Uterus (tissue), 4 donors: ENCODE results near the gene LPCAT1. TPM values are rescaled to one million over a fixed set of nuclear protein-coding genes. Genes with fewer than 3 reads are reported as not detected.
A peak's percentile ranks its signal among the peaks of the same experiment; 100 is the strongest.

Source experiments
- DNase-seq, 2 donors: peaks; one replicate each; pipeline ENCODE4 v3.0.0-alpha.2; 2019 to 2020
- H3K27ac ChIP-seq, 2 donors: fragments of 200-600 bp; sonication (generic); 1 replicate in 1 of 2; 2 replicates in 1 of 2; pipeline ENCODE4 v1.5.1; 2016 to 2018
- H3K27me3 ChIP-seq, 2 donors: fragments of 200-600 bp; sonication (generic); one replicate each; pipeline ENCODE4 v1.5.1; 2018 to 2019; ENCODE audit warnings: control low read depth in 1 of 2
- H3K36me3 ChIP-seq, 2 donors: fragments of 200-600 bp; sonication (generic); one replicate each; pipeline ENCODE4 v1.5.1; 2019; ENCODE audit warnings: control low read depth in 1 of 2
- H3K4me1 ChIP-seq, 2 donors: fragments of 200-600 bp; sonication (generic); one replicate each; pipeline ENCODE4 v1.5.1; 2018 to 2019; ENCODE audit warnings: control low read depth in 1 of 2
- H3K4me3 ChIP-seq, 2 donors: fragments of 200-600 bp; sonication (generic); 1 replicate in 1 of 2; 2 replicates in 1 of 2; pipeline ENCODE4 v1.5.1; 2018 to 2019; ENCODE audit warnings: mild to moderate bottlenecking in 1 of 2
- H3K9me3 ChIP-seq, 2 donors: fragments of 200-600 bp; sonication (generic); one replicate each; pipeline ENCODE4 v1.5.1; 2019; ENCODE audit warnings: control low read depth in 1 of 2
- POLR2A ChIP-seq, 2 donors: fragments of 450-650 bp; IDR thresholded peaks; one replicate each; pipeline ENCODE4 v1.6.1; 2016; ENCODE audit warnings: antibody characterized with exemption in 2 of 2, mild to moderate bottlenecking in 1 of 2, moderate library complexity in 1 of 2
- intact Hi-C: fragments of 100-400 bp; cut with DNase I; formaldehyde crosslinking; loops from one replicate; pipeline ENCODE4 v1.15.1; 2023; ENCODE audit warnings: low total_unique reads
- total RNA-seq, 4 donors: library from RNA; depleted of rRNA in 3 of 4; stranded (reverse); fragments of >200 nt in 3 of 4; gene quantifications; one replicate each; pipeline versions ENCODE4 v1.1.0 to v1.2.4, GENCODE V29; 2014 to 2023
- TF ChIP-seq, protein P1 (sequence below), 4 experiments: fragments of 200-600 bp in 2 of 4; fragments of 450-650 bp in 2 of 4; sonication (generic) in 2 of 4; IDR thresholded peaks; one replicate each; pipeline ENCODE4 v1.5.1; 2016 to 2019; ENCODE audit warnings: antibody characterized with exemption in 4 of 4, mild to moderate bottlenecking in 2 of 4, moderate library complexity in 1 of 4
- donor health status: DM: yes; HTN: yes; CAD: no.

The LPCAT1 gene
- total RNA-seq, 4 donors from 2014 or later = 21.5 to 51.0 (median 40.0) TPM

DNA sequence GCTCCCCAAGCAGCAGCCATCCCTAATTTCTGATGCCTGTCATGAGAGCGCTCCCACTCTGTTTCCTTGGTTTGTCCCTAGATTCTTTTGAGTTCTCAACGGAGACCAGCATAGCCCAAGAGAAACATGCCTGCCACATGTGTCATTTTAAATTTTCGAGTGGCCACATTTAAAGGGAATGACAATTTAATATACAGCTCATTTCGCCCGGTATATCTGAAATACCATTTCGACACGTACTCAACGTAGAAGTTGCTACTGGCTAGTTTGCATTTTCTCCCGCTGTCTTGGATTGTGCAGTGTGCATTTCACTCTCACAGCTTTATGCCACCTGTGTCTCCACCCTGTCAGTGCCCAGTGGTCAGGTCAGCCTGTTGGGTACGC, 21.0 kb downstream of the LPCAT1 start:
- TF ChIP-seq, protein P1, sequence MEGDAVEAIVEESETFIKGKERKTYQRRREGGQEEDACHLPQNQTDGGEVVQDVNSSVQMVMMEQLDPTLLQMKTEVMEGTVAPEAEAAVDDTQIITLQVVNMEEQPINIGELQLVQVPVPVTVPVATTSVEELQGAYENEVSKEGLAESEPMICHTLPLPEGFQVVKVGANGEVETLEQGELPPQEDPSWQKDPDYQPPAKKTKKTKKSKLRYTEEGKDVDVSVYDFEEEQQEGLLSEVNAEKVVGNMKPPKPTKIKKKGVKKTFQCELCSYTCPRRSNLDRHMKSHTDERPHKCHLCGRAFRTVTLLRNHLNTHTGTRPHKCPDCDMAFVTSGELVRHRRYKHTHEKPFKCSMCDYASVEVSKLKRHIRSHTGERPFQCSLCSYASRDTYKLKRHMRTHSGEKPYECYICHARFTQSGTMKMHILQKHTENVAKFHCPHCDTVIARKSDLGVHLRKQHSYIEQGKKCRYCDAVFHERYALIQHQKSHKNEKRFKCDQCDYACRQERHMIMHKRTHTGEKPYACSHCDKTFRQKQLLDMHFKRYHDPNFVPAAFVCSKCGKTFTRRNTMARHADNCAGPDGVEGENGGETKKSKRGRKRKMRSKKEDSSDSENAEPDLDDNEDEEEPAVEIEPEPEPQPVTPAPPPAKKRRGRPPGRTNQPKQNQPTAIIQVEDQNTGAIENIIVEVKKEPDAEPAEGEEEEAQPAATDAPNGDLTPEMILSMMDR (IDR thresholded peaks at IDR 0.05) = no peak
- TF ChIP-seq POLR2A (IDR thresholded peaks at IDR 0.05) = no peak
- Histone ChIP-seq H3K4me3 (no peak overlapping the region), H3K27me3 (no peaks in the 10 kb centered on the region), H3K27ac (no peak overlapping the region), H3K36me3 (no peaks in the 10 kb centered on the region), H3K9me3 (no peaks in the 10 kb centered on the region), H3K4me1 (peaks cover 0 to 6% of the 10 kb centered on the region in 2 donors)
- DNase-seq = no peak
- intact Hi-C loops = no loop called here

GRCh38 chr5:1502046-1502736, 21.6 kb downstream of the LPCAT1 start:
- H3K4me3 ChIP-seq = no peak overlapping the region
- H3K4me1 ChIP-seq = peaks cover 0 to 10% of the 10 kb centered on the region in 2 donors
- H3K27me3 ChIP-seq = no peaks in the 10 kb centered on the region
- intact Hi-C loops = no loop called here
- no peak for DNase-seq
- no peaks in the 10 kb centered on the region for H3K36me3 ChIP-seq
- TF ChIP-seq, protein P1 (IDR thresholded peaks at IDR 0.05) = no peak
- TF ChIP-seq POLR2A (IDR thresholded peaks at IDR 0.05) = no peak
- H3K9me3 ChIP-seq = no peaks in the 10 kb centered on the region
- H3K27ac ChIP-seq = no peak overlapping the region

- H3K4me1 ChIP-seq = peaks cover 0 to 12% of the 10 kb centered on the region in 2 donors
- intact Hi-C loops = no loop called here
- TF ChIP-seq POLR2A (IDR thresholded peaks at IDR 0.05) = no peak
- TF ChIP-seq, protein P1 (IDR thresholded peaks at IDR 0.05) = no peak
These were observed 22.3 kb downstream of the LPCAT1 start for GRCh38 chr5:1501372-1502045.

DNA sequence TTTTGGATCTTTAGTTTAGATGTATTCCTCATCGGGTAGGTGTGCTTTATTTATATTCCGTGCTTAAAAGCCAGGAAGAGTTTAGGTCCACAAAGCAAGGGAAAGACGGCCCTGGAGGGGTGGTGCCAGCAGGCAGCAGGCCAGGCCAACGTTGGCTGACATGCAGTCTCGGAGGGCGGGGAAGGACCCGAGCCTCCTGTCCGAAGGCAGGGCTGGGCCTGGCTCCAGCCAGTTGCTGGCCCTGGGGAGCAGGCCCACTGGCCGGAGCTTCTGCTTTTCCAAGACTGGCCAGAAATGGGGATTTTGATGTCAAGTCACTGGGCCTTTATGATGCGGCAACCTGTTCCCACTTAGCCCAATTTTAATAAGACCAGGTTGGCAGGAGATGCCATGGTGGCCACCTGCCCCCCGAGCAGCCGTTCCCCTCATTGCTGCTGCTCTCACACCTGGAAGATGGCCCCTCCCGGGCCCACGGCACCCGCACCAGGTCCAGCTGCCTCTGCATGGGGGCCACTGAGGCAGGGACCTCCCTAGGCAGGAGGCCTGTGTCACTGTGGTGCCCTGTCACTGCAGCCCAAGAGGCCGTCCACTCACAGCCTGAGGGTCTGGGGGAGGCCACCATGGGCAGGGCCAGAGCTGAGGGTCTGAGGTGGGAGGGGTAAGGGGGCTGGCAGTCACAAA, 23.2 kb downstream of the LPCAT1 start:
- H3K27me3 ChIP-seq = no peaks in the 10 kb centered on the region
- no peaks in the 10 kb centered on the region for H3K9me3 ChIP-seq
- H3K36me3 ChIP-seq = no peaks in the 10 kb centered on the region
- no peak overlapping the region for H3K4me3 ChIP-seq
- no peak for TF ChIP-seq POLR2A (IDR thresholded peaks at IDR 0.05)
- TF ChIP-seq, protein P1 (IDR thresholded peaks at IDR 0.05) = no peak
- peak overlapping the region; percentile 13 to 41 for H3K27ac ChIP-seq
- intact Hi-C loops = no loop called here
- peaks cover 0 to 12% of the 10 kb centered on the region in 2 donors for H3K4me1 ChIP-seq
- peak; percentile 68 to 82 for DNase-seq

More at GRCh38 chr5:1501372-1502045, 22.3 kb downstream of the LPCAT1 start:
- Histone ChIP-seq H3K27me3 (no peaks in the 10 kb centered on the region), H3K27ac (peak overlapping the region in 1 of 2 donors; percentile 41), H3K4me3 (no peak overlapping the region), H3K9me3 (no peaks in the 10 kb centered on the region), H3K36me3 (no peaks in the 10 kb centered on the region)
- DNase-seq = no peak

DNA sequence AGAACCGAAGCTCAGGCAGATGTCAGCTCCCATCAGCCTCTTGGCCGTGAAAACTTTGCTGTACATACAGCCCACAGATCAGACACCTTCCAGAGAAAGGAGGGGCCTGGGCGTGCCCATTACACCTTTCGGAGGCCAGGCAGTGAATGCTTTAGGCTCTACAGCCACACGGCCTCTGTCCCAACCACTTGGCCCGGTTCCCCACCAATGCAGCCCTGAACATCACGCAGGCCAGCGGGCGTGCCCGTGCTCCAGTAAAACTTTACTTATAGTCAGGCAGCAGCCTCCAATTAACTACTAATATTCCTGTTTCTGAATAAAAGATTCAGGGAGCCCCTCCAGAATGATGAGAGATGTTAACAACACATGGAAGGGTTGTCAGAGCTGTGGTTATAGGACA, 23.9 kb downstream of the LPCAT1 start:
- no peak for TF ChIP-seq POLR2A (IDR thresholded peaks at IDR 0.05)
- TF ChIP-seq, protein P1 (IDR thresholded peaks at IDR 0.05) = no peak
- peak overlapping the region; percentile 11 to 41 for H3K27ac ChIP-seq
- no peaks in the 10 kb centered on the region for H3K27me3 ChIP-seq
- H3K4me3 ChIP-seq = no peak overlapping the region
- H3K4me1 ChIP-seq = peaks cover 0 to 12% of the 10 kb centered on the region in 2 donors
- H3K9me3 ChIP-seq = no peaks in the 10 kb centered on the region
- DNase-seq = no peak
- H3K36me3 ChIP-seq = no peaks in the 10 kb centered on the region
- intact Hi-C loops = no loop called here
